CD14-positive monocyte (primary cell): ENCODE data around the gene CHST11. TPM values are rescaled to one million over a fixed set of nuclear protein-coding genes. Genes with fewer than 3 reads are reported as not detected.
A peak's percentile ranks its signal among the peaks of the same experiment; 100 is the strongest.

Experiments used
- DNase-seq, 3 donors: peaks; one replicate each; pipeline ENCODE4 v3.0.0-alpha.2; 2011 to 2022
- H2AFZ ChIP-seq: 2 replicates; pipeline ENCODE4 v1.6.0; 2012; ENCODE audit warnings: mild to moderate bottlenecking, low read depth, low read length, inconsistent platforms; ENCODE audit not compliant: insufficient read depth, poor library complexity, severe bottlenecking
- H3K27ac ChIP-seq, 2 donors: 1 replicate in 1 of 2; 2 replicates in 1 of 2; pipeline ENCODE4 v1.5.1; 2012 to 2013; ENCODE audit warnings: low read length in 2 of 2, control low read depth in 1 of 2, inconsistent platforms in 1 of 2, low read depth in 1 of 2, mild to moderate bottlenecking in 1 of 2
- H3K27me3 ChIP-seq, 2 donors: one replicate each; pipeline versions ENCODE4 v1.6.0 to v1.6.1; 2011 to 2013; ENCODE audit warnings: low read length in 2 of 2; ENCODE audit not compliant: control insufficient read depth in 2 of 2, insufficient read depth in 2 of 2
- H3K36me3 ChIP-seq, 2 donors: replicated peaks in 1 of 2; 1 replicate in 1 of 2; 2 replicates in 1 of 2; pipeline versions ENCODE4 v1.5.1 to v1.6.1; 2012 to 2013; ENCODE audit warnings: low read length in 2 of 2, control low read depth in 1 of 2, inconsistent platforms in 1 of 2, mild to moderate bottlenecking in 1 of 2; ENCODE audit not compliant: insufficient read depth in 2 of 2, control insufficient read depth in 1 of 2
- H3K4me1 ChIP-seq, 2 donors: 1 replicate in 1 of 2; 2 replicates in 1 of 2; pipeline versions ENCODE4 v1.5.1 to v1.6.1; 2012 to 2013; ENCODE audit warnings: low read length in 2 of 2, control low read depth in 1 of 2, inconsistent platforms in 1 of 2, mild to moderate bottlenecking in 1 of 2, moderate library complexity in 1 of 2; ENCODE audit not compliant: insufficient read depth in 2 of 2, control insufficient read depth in 1 of 2
- H3K4me2 ChIP-seq: replicated peaks from 2 replicates; pipeline ENCODE3; 2012; ENCODE audit warnings: low read length, moderate library complexity, mild to moderate bottlenecking; ENCODE audit not compliant: poor library complexity, severe bottlenecking; ENCODE audit errors: extremely low read depth
- H3K4me3 ChIP-seq, 3 experiments: fragments of 200-600 bp in 1 of 3; sonication (generic) in 1 of 3; replicated peaks in 1 of 3; 1 replicate in 2 of 3; 2 replicates in 1 of 3; pipeline ENCODE4 v1.5.1; 2011 to 2013; ENCODE audit warnings: low read length in 3 of 3, mild to moderate bottlenecking in 3 of 3, control low read depth in 2 of 3, low read depth in 2 of 3, inconsistent platforms in 1 of 3, moderate library complexity in 1 of 3
- H3K79me2 ChIP-seq: 2 replicates; pipeline ENCODE4 v1.6.0; 2012; ENCODE audit warnings: mild to moderate bottlenecking, control low read depth, inconsistent platforms, low read length, moderate library complexity; ENCODE audit not compliant: insufficient read depth
- H3K9ac ChIP-seq: 2 replicates; pipeline ENCODE4 v1.6.0; 2017; ENCODE audit warnings: low read length, mild to moderate bottlenecking; ENCODE audit not compliant: insufficient read depth, poor library complexity, severe bottlenecking
- H3K9me3 ChIP-seq, 2 donors: replicated peaks in 1 of 2; 1 replicate in 1 of 2; 2 replicates in 1 of 2; pipeline versions ENCODE4 v1.5.1 to v1.6.1; 2012 to 2013; ENCODE audit warnings: low read length in 2 of 2, control low read depth in 1 of 2; ENCODE audit not compliant: control insufficient read depth in 1 of 2, insufficient read depth in 1 of 2
- H4K20me1 ChIP-seq: 2 replicates; pipeline ENCODE4 v1.6.0; 2012; ENCODE audit warnings: mild to moderate bottlenecking, low read length, control low read depth, moderate library complexity; ENCODE audit not compliant: insufficient read depth
- H3K27ac Mint-ChIP-seq, 7 donors: one replicate each; pipeline ENCODE4 v1.8.0; 2020; ENCODE audit warnings: mild to moderate bottlenecking in 7 of 7, mixed read lengths in 7 of 7, moderate library complexity in 6 of 7, inconsistent platforms in 2 of 7
- H3K27me3 Mint-ChIP-seq, 3 donors: one replicate each; pipeline ENCODE4 v1.8.0; 2021 to 2022; ENCODE audit warnings: low read depth in 3 of 3, mild to moderate bottlenecking in 3 of 3, mixed read lengths in 3 of 3, moderate library complexity in 3 of 3, inconsistent platforms in 1 of 3
- H3K36me3 Mint-ChIP-seq, 2 donors: one replicate each; pipeline ENCODE4 v1.8.0; 2020; ENCODE audit warnings: mixed read lengths in 2 of 2, inconsistent platforms in 1 of 2, mild to moderate bottlenecking in 1 of 2
- H3K4me1 Mint-ChIP-seq: one replicate; pipeline ENCODE4 v1.8.0; 2020; ENCODE audit warnings: mild to moderate bottlenecking, mixed read lengths
- H3K4me3 Mint-ChIP-seq, 2 donors: one replicate each; pipeline ENCODE4 v1.8.0; 2020; ENCODE audit warnings: mild to moderate bottlenecking in 2 of 2, mixed read lengths in 2 of 2, moderate library complexity in 1 of 2
- H3K9me3 Mint-ChIP-seq, 7 donors: one replicate each; pipeline ENCODE4 v1.8.0; 2020 to 2022; ENCODE audit warnings: mixed read lengths in 7 of 7, mild to moderate bottlenecking in 6 of 7, moderate library complexity in 6 of 7, inconsistent platforms in 2 of 7
- CTCF ChIP-seq: fragments of 200-600 bp; IDR thresholded peaks from one replicate; pipeline ENCODE4 v1.8.0; 2022; ENCODE audit warnings: antibody characterized with exemption, mild to moderate bottlenecking
- WGBS: methylation state at CpG from one replicate; pipeline ENCODE4 v1.1.5; 2013; ENCODE audit warnings: missing lambda C conversion rate; ENCODE audit not compliant: insufficient coverage; 5-methylcytosine and 5-hydroxymethylcytosine counted together
- intact Hi-C, 2 donors: fragments of 100-400 bp; cut with micrococcal nuclease; formaldehyde crosslinking; loops; one replicate each; pipeline versions ENCODE4 v1.15.0 to v1.15.1; 2023
- polyA plus RNA-seq, 3 donors: library from polyadenylated mRNA; depleted of rRNA in 1 of 3; unstranded in 2 of 3; stranded (reverse) in 1 of 3; fragments of 300-500 nt in 2 of 3; fragments of >200 nt in 1 of 3; fragmentation: Illumina TruSeq in 2 of 3; gene quantifications; 1 replicate in 2 of 3; 2 replicates in 1 of 3; pipeline ENCODE4 v1.2.3, GENCODE V29; 2012 to 2021

The CHST11 gene
- polyA plus RNA-seq, 3 donors, result 44.4 to 66.6 (median 48.4) TPM

- peak overlapping the region; percentile 59 for H3K9ac ChIP-seq
- H3K9me3 ChIP-seq, result no peaks in the 10 kb centered on the region
- peaks cover 4% of the 10 kb centered on the region for H4K20me1 ChIP-seq
- H3K27ac Mint-ChIP-seq, result peak overlapping the region; percentile 98 to 100 (median 99)
- peak overlapping the region in 1 of 2 donors; percentile 48 for H3K4me3 Mint-ChIP-seq
- no peak for TF ChIP-seq CTCF
- WGBS, result 77% methylated on average over 8 of the region's 8 CpGs
- no peak for DNase-seq
- H3K4me2 ChIP-seq, result peak overlapping the region; percentile 38
- H3K4me1 Mint-ChIP-seq, result peaks cover 84% of the 10 kb centered on the region
- H3K4me1 ChIP-seq, result peaks cover 86 to 94% of the 10 kb centered on the region in 2 donors
- H3K9me3 Mint-ChIP-seq, result peaks cover 0 to 1% (median 0%) of the 10 kb centered on the region in 7 donors
- peaks cover 90% of the 10 kb centered on the region for H3K79me2 ChIP-seq
- no peak overlapping the region for H2AFZ ChIP-seq
- peak overlapping the region; percentile 97 for H3K27ac ChIP-seq
- H3K4me3 ChIP-seq, result peak overlapping the region in 1 of 3 experiments; percentile 36
- peaks cover 0 to 1% (median 0%) of the 10 kb centered on the region in 3 donors for H3K27me3 Mint-ChIP-seq
- H3K36me3 ChIP-seq, result no peaks in the 10 kb centered on the region
- intact Hi-C loops, result loop anchor here in 1 of 2 donors (5.0 to 10.0 kb wide), 3 partner anchors 67 to 217 kb away; partner anchors contain the start of gene CHST11
- H3K27me3 ChIP-seq, result no peaks in the 10 kb centered on the region
- peaks cover 17 to 24% of the 10 kb centered on the region in 2 donors for H3K36me3 Mint-ChIP-seq
These were observed 215.3 kb downstream of the CHST11 start for GRCh38 chr12:104672096-104672445.

GRCh38 chr12:104672501-104673265 lies 215.9 kb downstream of the CHST11 start:
- TF ChIP-seq CTCF, result no peak
- Histone ChIP-seq H3K79me2 (peaks cover 90% of the 10 kb centered on the region), H3K4me1 (peaks cover 86 to 94% of the 10 kb centered on the region in 2 donors), H3K27ac (peak overlapping the region; percentile 97), H3K9me3 (no peaks in the 10 kb centered on the region), H2AFZ (no peak overlapping the region), H3K9ac (peak overlapping the region; percentile 59), H3K4me3 (peak overlapping the region in 1 of 3 experiments; percentile 36), H3K4me2 (no peak overlapping the region), H4K20me1 (peaks cover 4% of the 10 kb centered on the region), H3K36me3 (no peaks in the 10 kb centered on the region), H3K27me3 (no peaks in the 10 kb centered on the region)
- Mint-ChIP-seq H3K9me3 (peaks cover 0 to 1% (median 0%) of the 10 kb centered on the region in 7 donors), H3K36me3 (peaks cover 21 to 27% of the 10 kb centered on the region in 2 donors), H3K27me3 (peaks cover 0 to 1% (median 0%) of the 10 kb centered on the region in 3 donors), H3K4me3 (no peak overlapping the region), H3K27ac (peak overlapping the region; percentile 98 to 100 (median 99)), H3K4me1 (peaks cover 84% of the 10 kb centered on the region)
- DNase-seq, result peak; percentile 61 to 78 (median 66)
- intact Hi-C loops, result loop anchor here in 1 of 2 donors (5.0 to 10.0 kb wide), 3 partner anchors 68 to 218 kb away; partner anchors contain the start of gene CHST11
- WGBS, result 60% methylated on average over 7 of the region's 10 CpGs
